ENCODE measurements around the gene SORCS2. TPM values are rescaled to one million over a fixed set of nuclear protein-coding genes. Genes with fewer than 3 reads are reported as not detected.

SORCS2 gene
- polyA plus RNA-seq, 4 donors, result 5.8 to 64.8 (median 8.9) TPM

GRCh38 chr4:7261087-7261486 is 68.7 kb downstream of the SORCS2 start:
- no peak for DNase-seq (ENCODE audit: low read depth in 4 of 4, low spot score in 3 of 4)

DNA sequence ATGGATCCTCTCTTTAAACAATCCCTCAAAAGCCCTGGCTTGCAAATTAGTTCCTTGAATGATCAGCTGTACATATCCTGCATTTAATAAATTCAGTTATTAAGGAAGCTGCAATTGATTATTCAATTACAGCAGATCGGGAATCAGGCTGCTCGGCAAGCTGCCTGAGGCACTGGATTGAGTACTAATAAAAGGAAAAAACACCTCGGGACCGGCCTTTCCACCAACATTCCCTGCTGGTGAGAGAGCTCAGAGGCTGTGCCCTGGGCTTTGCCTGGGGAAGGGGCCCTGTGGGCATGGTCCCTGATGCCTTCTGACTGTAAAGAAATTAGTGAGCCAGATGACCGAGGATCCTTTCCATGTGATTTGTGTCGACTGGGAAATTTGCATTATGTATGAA is 69.2 kb downstream of the SORCS2 start:
- no peak for DNase-seq (ENCODE audit: low read depth in 4 of 4, low spot score in 3 of 4)

DNA sequence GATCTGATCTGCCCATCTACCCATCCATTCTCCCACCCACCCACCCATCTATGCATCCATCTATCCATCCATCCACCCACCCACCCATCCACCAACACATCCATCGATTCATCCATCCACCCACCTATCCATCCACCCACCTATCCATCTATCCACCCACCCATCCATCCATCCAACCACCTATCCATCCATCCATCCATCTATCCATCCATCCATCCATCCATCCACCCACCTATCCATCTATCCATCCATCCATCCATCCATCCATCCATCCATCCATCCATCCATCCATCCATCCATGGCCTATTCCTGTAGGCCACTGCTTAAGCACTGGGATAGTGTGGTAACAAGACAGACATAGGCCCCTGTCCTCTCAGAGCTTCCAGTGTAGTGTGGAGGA is 69.8 kb downstream of the SORCS2 start:
- no peak for DNase-seq (ENCODE audit: low read depth in 4 of 4, low spot score in 3 of 4)

DNA sequence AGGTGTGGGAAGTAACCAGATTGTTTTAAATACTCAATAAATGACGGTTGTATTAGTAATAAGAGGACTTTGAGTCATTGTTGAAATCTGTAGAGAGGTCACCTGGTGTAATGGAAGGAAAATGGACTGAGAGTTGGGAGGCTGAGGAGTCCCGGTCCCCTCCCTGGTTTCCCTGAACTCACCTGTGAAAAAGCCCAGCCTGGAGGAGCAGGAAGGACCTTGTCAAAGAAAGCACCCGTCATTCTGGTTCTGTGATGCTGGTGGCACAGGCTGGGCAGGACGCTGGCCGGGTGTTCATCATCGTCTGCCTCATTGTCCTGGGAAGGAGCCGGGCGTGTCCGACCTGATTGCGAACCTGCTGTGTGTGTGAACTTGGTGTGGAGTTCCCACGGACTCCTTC is 70.8 kb downstream of the SORCS2 start:
- DNase-seq (ENCODE audit: low read depth in 4 of 4, low spot score in 3 of 4), result no peak

GRCh38 chr4:7264694-7265093 is 72.4 kb downstream of the SORCS2 start:
- DNase-seq (ENCODE audit: low read depth in 4 of 4, low spot score in 3 of 4), result no peak

DNA sequence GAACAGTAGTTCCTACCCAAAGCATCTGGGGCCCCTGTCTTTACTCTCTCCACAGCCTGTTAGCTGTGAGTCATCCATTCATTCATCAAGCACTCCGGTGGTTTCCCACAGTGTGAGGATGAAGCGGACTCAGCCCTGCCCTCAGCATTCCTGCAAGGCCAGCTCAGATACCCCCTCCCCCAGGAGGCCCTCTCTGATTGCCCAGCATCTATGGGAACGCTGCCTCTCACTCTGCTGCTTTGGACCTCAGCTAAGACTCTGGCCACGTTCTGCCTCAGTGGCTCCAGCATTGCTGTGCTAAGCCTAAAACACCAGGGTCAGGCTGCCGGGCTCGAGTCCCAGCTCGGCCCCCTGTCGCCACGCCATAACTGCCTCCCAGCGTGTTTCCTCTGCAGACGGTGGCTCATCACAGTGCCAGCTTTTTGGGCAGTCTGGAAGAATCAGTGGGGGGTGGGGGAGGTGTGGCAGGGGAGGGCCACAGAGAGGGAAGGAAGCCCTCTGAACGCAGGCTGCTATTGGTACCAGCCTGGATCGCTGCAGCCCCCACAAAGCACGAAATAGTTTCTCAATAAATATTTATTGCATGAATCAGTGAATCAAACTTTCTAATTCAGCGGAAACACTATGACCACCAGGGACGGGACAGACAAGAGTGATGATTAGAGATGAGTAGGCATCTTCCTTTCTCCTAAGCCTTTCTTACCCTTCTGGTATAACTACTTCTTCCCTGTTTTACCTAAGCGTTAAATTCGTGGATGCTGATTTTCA is 74.4 kb downstream of the SORCS2 start:
- no peak for DNase-seq (ENCODE audit: low read depth in 4 of 4, low spot score in 3 of 4)

DNA sequence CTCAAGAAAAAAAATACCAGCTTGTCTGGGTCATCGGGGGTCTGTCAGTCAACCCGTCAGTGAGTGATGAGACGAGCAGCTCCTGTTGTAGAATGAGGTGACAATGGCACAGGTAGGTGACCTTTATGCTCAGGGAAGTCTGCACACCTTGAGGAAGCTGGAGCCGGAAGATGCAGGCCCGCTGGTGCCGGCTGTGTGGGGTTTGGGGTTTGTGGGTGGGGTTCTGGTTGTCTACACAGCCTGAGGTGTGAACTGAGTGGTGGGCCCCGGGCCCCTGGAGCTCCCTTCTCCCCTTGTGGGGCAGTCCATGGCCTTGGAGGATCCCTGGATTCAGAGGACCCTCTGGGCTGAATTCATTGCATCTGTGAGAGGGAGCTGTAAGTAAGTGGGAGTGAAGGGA is 75.5 kb downstream of the SORCS2 start:
- no peak for DNase-seq (ENCODE audit: low read depth in 4 of 4, low spot score in 3 of 4)

DNA sequence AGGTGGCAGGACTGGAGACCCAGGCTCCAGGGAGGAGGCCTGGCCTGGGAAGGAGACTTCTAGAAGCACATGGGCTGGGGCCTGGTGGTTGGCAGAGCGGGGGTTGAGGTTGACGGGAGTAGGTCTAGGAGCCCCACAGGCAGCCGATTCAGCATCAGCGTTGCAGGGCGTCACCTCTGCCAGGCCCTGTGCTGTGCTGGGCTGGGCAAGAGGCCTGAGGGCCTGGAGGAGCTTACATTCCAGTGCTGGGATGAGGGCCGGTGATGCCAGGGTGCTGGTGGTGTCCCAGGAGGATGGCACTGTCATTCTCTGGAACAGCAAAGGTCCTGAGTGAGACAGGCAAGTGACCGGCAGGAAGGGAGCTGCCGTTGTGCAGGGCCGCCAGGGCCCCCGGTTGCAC is 76.6 kb downstream of the SORCS2 start:
- no peak for DNase-seq (ENCODE audit: low read depth in 4 of 4, low spot score in 3 of 4)

DNA sequence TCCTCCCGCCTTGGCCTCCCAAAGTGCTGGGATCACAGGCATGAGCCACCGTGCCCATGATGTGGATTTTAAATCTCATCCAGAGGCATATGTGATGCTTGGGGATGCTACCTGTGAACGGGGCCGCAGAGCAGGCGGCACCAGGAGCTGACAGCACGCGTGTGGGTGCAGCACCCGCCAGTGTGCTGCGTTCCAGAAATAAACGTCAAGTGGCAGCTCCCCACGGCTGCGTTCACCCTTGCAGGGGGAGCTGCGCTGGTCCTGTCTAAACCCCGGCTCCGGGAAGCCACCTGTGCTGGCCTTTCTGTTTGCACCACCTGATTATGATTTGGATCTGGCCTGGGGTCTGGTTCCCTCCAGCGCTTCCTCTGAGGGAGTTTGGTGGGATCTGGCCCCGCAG is 77.8 kb downstream of the SORCS2 start:
- no peak for DNase-seq (ENCODE audit: low read depth in 4 of 4, low spot score in 3 of 4)

GRCh38 chr4:7272404-7272803 is 80.1 kb downstream of the SORCS2 start:
- no peak for DNase-seq (ENCODE audit: low read depth in 4 of 4, low spot score in 3 of 4)

DNA sequence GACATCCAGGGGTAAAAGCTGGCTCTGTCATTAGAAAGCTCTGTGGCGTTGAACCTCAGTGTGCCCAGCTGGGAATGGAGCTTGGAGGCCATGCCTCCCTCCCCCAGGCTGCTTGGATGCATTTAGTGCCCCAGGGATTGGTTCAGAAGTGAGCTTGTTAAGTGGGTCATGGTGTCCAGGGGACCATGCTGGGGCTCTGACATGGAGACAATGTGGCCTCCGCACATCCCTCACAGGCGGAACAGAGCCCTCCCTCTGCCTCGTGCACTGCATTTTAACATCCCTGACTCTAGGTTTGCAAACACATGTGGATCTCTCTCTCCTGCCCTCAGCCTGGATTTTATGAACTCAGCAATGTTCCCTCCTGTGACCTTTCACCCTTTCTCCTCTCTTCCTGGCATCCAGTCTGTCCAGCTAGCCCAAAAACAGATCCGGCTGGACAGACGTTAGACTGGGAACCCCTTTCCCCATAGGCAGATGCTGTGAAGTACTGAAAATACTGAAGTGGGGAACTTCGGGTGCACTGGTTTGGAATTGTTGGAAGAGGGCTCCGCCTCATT is 81.5 kb downstream of the SORCS2 start:
- no peak for DNase-seq (ENCODE audit: low read depth in 4 of 4, low spot score in 3 of 4)

- no peak for DNase-seq (ENCODE audit: low read depth in 4 of 4, low spot score in 3 of 4)
Measured at GRCh38 chr4:7275067-7275466, 82.7 kb downstream of the SORCS2 start.

GRCh38 chr4:7275490-7276154 is 83.3 kb downstream of the SORCS2 start:
- no peak for DNase-seq (ENCODE audit: low read depth in 4 of 4, low spot score in 3 of 4)

- no peak for DNase-seq (ENCODE audit: low read depth in 4 of 4, low spot score in 3 of 4)
Measured at GRCh38 chr4:7276515-7276914, 84.2 kb downstream of the SORCS2 start.

GRCh38 chr4:7278071-7278765 is 85.9 kb downstream of the SORCS2 start:
- DNase-seq (ENCODE audit: low read depth in 4 of 4, low spot score in 3 of 4), result no peak

- no peak for DNase-seq (ENCODE audit: low read depth in 4 of 4, low spot score in 3 of 4)
Measured at GRCh38 chr4:7278981-7279380, 86.6 kb downstream of the SORCS2 start.

GRCh38 chr4:7279902-7280301 is 87.6 kb downstream of the SORCS2 start:
- DNase-seq (ENCODE audit: low read depth in 4 of 4, low spot score in 3 of 4), result no peak

GRCh38 chr4:7280926-7281690 is 88.8 kb downstream of the SORCS2 start:
- no peak for DNase-seq (ENCODE audit: low read depth in 4 of 4, low spot score in 3 of 4)

DNA sequence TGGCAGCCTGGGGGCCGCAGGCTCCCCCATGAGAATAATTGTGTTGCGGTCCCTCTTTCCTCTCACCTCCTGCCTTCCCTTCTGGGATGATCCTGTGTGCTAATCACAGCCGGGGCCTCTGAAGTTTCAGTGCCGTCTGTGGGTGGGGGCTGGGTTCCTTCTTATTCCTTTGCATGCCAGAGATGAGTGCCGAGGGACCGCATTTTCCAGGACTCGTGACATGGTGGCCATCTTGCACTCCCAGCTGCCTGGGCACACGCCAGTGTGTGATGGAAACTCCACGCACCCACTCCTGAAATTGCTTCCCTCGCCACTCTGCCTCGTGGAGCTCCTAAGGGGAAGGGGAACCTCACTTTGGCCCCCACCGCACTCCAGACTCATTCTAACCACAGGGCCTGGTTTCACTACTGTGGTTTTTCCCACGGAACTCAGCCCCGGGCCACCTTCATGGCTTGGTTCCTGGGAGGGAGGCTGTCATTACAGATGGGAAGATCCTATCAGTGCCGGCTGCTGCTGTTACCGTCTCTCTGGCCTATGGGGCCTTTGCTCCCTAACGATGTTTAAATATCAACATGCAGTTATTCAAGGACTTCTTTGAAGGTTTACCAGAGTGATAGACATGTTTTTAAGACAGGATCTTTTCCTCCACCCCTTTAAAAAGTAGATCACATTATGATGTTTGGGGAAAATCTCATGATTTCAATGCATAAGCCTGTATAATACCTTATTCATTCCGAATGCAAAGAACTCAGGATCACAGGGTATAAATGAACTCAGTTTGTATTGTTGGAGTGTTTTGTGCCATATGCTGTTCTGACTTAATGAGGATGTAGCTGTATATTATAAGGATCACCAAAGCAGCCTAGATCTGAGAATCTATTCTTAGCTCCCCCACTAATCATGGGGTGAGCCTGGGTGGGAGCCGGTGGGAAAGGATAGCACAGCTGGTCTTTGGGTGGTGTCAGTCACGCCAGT is 89.6 kb downstream of the SORCS2 start:
- no peak for DNase-seq (ENCODE audit: low read depth in 4 of 4, low spot score in 3 of 4)
